ENCODE results near the gene BACH1.

- TF ChIP-seq CTCF (IDR thresholded peaks at IDR 0.05; ENCODE audit: insufficient read depth, low read depth, low read length) (no peak), EZH2 (IDR thresholded peaks at IDR 0.05; ENCODE audit: insufficient read depth, low read length) (no peak)
Measured at GRCh38 chr21:29303288-29303687, 4.6 kb downstream of the BACH1 start.

All from astrocyte (in vitro differentiated cells and primary cell).